Activated naive CD8-positive, alpha-beta T cell treated with anti-CD3 and anti-CD28 coated beads for 36 hours (primary cell): ENCODE results near the gene PNRC1. TPM values are rescaled to one million over a fixed set of nuclear protein-coding genes. Genes with fewer than 3 reads are reported as not detected.
"Not testable (repeated sequence)": the region's sequence is repeated elsewhere in the genome, so short reads cannot be mapped to it uniquely, and the experiment has no call there.

ENCODE experiments used
- DNase-seq: peaks from one replicate; pipeline ENCODE4 v3.0.0; 2021
- H3K27ac Mint-ChIP-seq: one replicate; pipeline ENCODE4 v1.8.0; 2022; ENCODE audit warnings: mild to moderate bottlenecking, moderate library complexity, mixed read lengths
- H3K27me3 Mint-ChIP-seq: one replicate; pipeline ENCODE4 v1.8.0; 2022; ENCODE audit warnings: mild to moderate bottlenecking, mixed read lengths
- H3K36me3 Mint-ChIP-seq: one replicate; pipeline ENCODE4 v1.8.0; 2021; ENCODE audit warnings: mild to moderate bottlenecking, mixed read lengths
- H3K4me1 Mint-ChIP-seq: one replicate; pipeline ENCODE4 v1.8.0; 2021; ENCODE audit warnings: mixed read lengths
- H3K4me3 Mint-ChIP-seq: one replicate; pipeline ENCODE4 v1.8.0; 2022; ENCODE audit warnings: mild to moderate bottlenecking, moderate library complexity, mixed read lengths
- H3K9me3 Mint-ChIP-seq: one replicate; pipeline ENCODE4 v1.8.0; 2022; ENCODE audit warnings: mixed read lengths
- total RNA-seq, 2 experiments: library from RNA; stranded (reverse); gene quantifications; one replicate each; pipeline ENCODE4 v1.2.3, GENCODE V29; 2021

Gene PNRC1
- total RNA-seq, 2 experiments from 2014 or later, result 81.3 to 84.5 TPM

- no peak within 1 kb of the TSS for H3K27ac Mint-ChIP-seq
- peaks cover 5% of the 10 kb centered on the region for H3K9me3 Mint-ChIP-seq
- no peaks in the 10 kb centered on the region for H3K36me3 Mint-ChIP-seq
- H3K4me3 Mint-ChIP-seq, result peak within 1 kb of the TSS; percentile 77
- DNase-seq, result peak; percentile 57
- H3K4me1 Mint-ChIP-seq, result peaks cover 6% of the 10 kb centered on the region
- peaks cover 15% of the 10 kb centered on the region for H3K27me3 Mint-ChIP-seq
Measured at GRCh38 chr6:89117211-89118108, 36.9 kb downstream of the PNRC1 start, which contains the start of gene SRSF12. Gene SRSF12 (minus strand): TSS chr6:89118071. CDS start chr6:89117887, 184 bp downstream.

- Mint-ChIP-seq H3K4me3 (peak overlapping the region; percentile 64), H3K4me1 (peaks cover 6% of the 10 kb centered on the region), H3K36me3 (no peaks in the 10 kb centered on the region)
Measured at GRCh38 chr6:89118931-89119330, 38.4 kb downstream of the PNRC1 start.

GRCh38 chr6:89120371-89120770, 39.8 kb downstream of the PNRC1 start:
- DNase-seq, result no peak
- Mint-ChIP-seq H3K4me1 (peaks cover 6% of the 10 kb centered on the region), H3K27ac (no peak overlapping the region), H3K36me3 (no peaks in the 10 kb centered on the region), H3K9me3 (peaks cover 5% of the 10 kb centered on the region), H3K4me3 (no peak overlapping the region), H3K27me3 (peaks cover 15% of the 10 kb centered on the region)

More at GRCh38 chr6:89118931-89119330, 38.4 kb downstream of the PNRC1 start:
- DNase-seq, result no peak
- peaks cover 5% of the 10 kb centered on the region for H3K9me3 Mint-ChIP-seq
- no peak overlapping the region for H3K27ac Mint-ChIP-seq
- H3K27me3 Mint-ChIP-seq, result peaks cover 15% of the 10 kb centered on the region

- no peak for DNase-seq
- Mint-ChIP-seq H3K4me1 (peaks cover 3% of the 10 kb centered on the region), H3K36me3 (no peaks in the 10 kb centered on the region), H3K9me3 (peaks cover 5% of the 10 kb centered on the region), H3K27me3 (peaks cover 8% of the 10 kb centered on the region), H3K4me3 (no peak overlapping the region), H3K27ac (no peak overlapping the region)
Measured at GRCh38 chr6:89121934-89122333, 41.4 kb downstream of the PNRC1 start.

- Mint-ChIP-seq H3K9me3 (peaks cover 5% of the 10 kb centered on the region), H3K4me1 (no peaks in the 10 kb centered on the region), H3K4me3 (no peak overlapping the region), H3K27me3 (peaks cover 4% of the 10 kb centered on the region), H3K27ac (no peak overlapping the region), H3K36me3 (no peaks in the 10 kb centered on the region)
- no peak for DNase-seq
Measured at GRCh38 chr6:89122625-89123024, 42.1 kb downstream of the PNRC1 start.

- H3K9me3 Mint-ChIP-seq, DNase-seq, H3K4me1 Mint-ChIP-seq, H3K4me3 Mint-ChIP-seq, H3K27me3 Mint-ChIP-seq, H3K36me3 Mint-ChIP-seq, H3K27ac Mint-ChIP-seq: not testable (repeated sequence)
Measured at GRCh38 chr6:89128256-89128671, 47.7 kb downstream of the PNRC1 start.

GRCh38 chr6:89131599-89131998, 51.0 kb downstream of the PNRC1 start:
- Mint-ChIP-seq H3K27me3 (no peaks in the 10 kb centered on the region), H3K36me3 (peaks cover 6% of the 10 kb centered on the region), H3K9me3 (peaks cover 9% of the 10 kb centered on the region), H3K4me3 (no peak overlapping the region), H3K27ac (no peak overlapping the region), H3K4me1 (no peaks in the 10 kb centered on the region)
- no peak for DNase-seq

- H3K36me3 Mint-ChIP-seq, result peaks cover 6% of the 10 kb centered on the region
- peaks cover 9% of the 10 kb centered on the region for H3K9me3 Mint-ChIP-seq
- H3K27ac Mint-ChIP-seq, result no peak overlapping the region
- H3K4me1 Mint-ChIP-seq, result no peaks in the 10 kb centered on the region
- DNase-seq, result no peak
- no peak overlapping the region for H3K4me3 Mint-ChIP-seq
- no peaks in the 10 kb centered on the region for H3K27me3 Mint-ChIP-seq
Measured at GRCh38 chr6:89132057-89132456, 51.5 kb downstream of the PNRC1 start.

GRCh38 chr6:89133981-89134380, 53.4 kb downstream of the PNRC1 start:
- H3K27ac Mint-ChIP-seq, result no peak overlapping the region
- peaks cover under 1% of the 10 kb centered on the region for H3K9me3 Mint-ChIP-seq
- no peaks in the 10 kb centered on the region for H3K36me3 Mint-ChIP-seq
- no peak overlapping the region for H3K4me3 Mint-ChIP-seq
- no peaks in the 10 kb centered on the region for H3K4me1 Mint-ChIP-seq
- no peak for DNase-seq
- no peaks in the 10 kb centered on the region for H3K27me3 Mint-ChIP-seq

- Mint-ChIP-seq H3K4me3 (no peak overlapping the region), H3K4me1 (no peaks in the 10 kb centered on the region), H3K27ac (no peak overlapping the region), H3K9me3 (no peaks in the 10 kb centered on the region), H3K27me3 (no peaks in the 10 kb centered on the region), H3K36me3 (no peaks in the 10 kb centered on the region)
- no peak for DNase-seq
Measured at GRCh38 chr6:89134723-89135122, 54.2 kb downstream of the PNRC1 start.

Other genes with a start within 250 kb of the PNRC1 start
- gene RNGTT, start 117.1 kb upstream of the PNRC1 start, total RNA-seq, result 10 to 100 TPM; 19.7 to 20.9 TPM
- gene SRSF12, start 37.3 kb downstream of the PNRC1 start, total RNA-seq, result under 1 TPM; 0.74 to 0.78 TPM
- gene PM20D2, start 65.3 kb downstream of the PNRC1 start, total RNA-seq, result 10 to 100 TPM; 27.5 to 28.1 TPM
- not detected for gene GABRR1, start 136.6 kb downstream of the PNRC1 start, total RNA-seq
- gene GABRR2, start 234.5 kb downstream of the PNRC1 start, total RNA-seq, result under 1 TPM in 1 of 2 experiments, not detected in 1; 0.12 TPM